KOPT-K1 (cell line): ENCODE results near the gene PGM5.
"Not testable (repeated sequence)": the region's sequence is repeated elsewhere in the genome, so short reads cannot be mapped to it uniquely, and the experiment has no call there.

Experiments used
- H3K27ac ChIP-seq: fragments of 200-600 bp; sonication (generic); 2 replicates; pipeline ENCODE4 v1.5.1; 2016; ENCODE audit warnings: antibody characterized with exemption, mild to moderate bottlenecking, low read depth, low read length; ENCODE audit not compliant: poor library complexity, severe bottlenecking
- H3K36me3 ChIP-seq: fragments of 200-600 bp; sonication (generic); 2 replicates; pipeline ENCODE4 v1.5.1; 2017; ENCODE audit warnings: antibody characterized with exemption, mild to moderate bottlenecking, low read length, moderate library complexity; ENCODE audit not compliant: insufficient read depth
- H3K9me3 ChIP-seq: fragments of 200-600 bp; sonication (generic); 2 replicates; pipeline ENCODE4 v1.5.1; 2017; ENCODE audit warnings: antibody characterized with exemption, low read length, mild to moderate bottlenecking; ENCODE audit not compliant: insufficient read depth, poor library complexity, severe bottlenecking

The PGM5 gene

DNA sequence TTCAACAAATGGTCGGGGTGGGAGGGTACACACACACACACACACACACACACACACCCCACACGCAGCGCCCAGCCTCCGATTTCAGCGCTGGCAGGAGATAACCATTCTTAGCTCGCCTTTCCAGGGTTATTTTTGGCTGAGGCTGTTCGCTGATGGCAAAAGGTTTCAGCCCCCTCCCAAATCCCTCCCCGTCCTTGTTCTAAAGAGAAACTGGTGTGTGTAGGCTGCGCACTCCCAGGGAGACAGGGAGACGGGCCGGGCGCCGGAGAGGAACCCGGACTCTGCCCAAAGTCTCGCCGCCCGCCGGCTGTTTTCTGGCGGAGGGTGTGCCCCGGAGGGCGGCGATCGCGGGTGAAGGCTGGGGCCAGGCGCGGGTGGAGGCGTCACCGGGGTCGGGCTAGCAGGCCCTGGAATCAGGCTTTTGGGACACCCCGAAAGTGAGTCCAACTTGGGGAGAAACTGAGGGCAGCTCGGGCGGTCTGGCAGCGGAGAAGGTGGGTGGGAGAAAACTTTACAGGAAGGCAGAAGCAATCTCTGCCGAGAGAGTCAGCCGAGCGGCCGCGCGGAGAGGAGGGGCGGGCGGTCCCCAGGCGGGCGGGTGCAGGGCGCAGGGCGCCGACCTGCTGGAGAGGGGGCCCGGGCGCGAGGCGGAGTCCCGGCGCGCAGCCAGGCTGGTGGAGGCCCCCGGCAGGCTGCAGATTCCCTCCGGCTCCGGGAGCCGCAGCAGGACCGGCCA lies at the start of gene PGM5:
Gene PGM5, plus strand, starts transcription at position 232 of the 739 bp plus-strand sequence. CDS start 517 bp downstream, outside the sequence.
- H3K36me3 ChIP-seq, H3K27ac ChIP-seq, H3K9me3 ChIP-seq: not testable (repeated sequence)

DNA sequence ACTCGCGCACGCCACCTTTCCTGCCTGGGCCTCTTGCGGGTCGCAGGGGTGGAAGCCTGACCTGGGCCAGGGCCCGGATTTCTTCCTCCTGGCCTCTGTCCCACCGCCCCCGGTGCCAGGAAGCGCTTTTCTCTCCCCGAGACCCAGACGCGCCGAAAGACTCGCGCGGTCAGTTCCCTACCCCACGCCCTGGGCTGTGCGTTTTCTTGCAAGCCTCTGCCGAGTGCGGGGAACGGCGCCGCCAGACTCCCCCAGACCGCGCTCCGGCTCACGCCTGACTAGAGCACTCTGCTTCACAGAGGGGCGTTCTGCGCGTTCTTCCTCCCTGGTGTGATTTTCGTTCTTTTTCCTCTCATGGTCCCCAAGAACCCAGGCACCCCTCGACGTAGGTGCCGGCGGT lies 49.3 kb upstream of the PGM5 start:
- not testable (repeated sequence) for H3K27ac ChIP-seq, H3K9me3 ChIP-seq, H3K36me3 ChIP-seq

DNA sequence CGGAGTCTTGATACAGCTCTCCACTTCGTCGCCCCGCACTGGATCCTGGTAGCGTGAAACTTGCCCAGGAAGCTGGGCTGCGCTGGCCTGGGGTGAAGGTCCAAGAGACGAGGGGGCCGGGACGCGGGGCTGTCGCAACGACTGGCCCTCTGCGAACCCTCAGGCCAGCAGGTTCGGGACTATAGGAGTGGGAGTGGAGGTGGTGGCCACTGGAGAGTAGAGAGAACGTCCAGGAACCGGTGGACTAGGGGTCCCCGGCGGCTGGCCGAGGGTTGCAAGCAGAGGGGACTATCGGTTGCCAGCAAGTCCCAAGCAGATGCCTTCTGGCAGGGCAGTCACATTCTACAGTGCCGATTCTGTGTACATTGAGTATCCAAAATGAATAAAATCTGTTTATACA lies 48.8 kb upstream of the PGM5 start:
- not testable (repeated sequence) for H3K36me3 ChIP-seq, H3K9me3 ChIP-seq, H3K27ac ChIP-seq

DNA sequence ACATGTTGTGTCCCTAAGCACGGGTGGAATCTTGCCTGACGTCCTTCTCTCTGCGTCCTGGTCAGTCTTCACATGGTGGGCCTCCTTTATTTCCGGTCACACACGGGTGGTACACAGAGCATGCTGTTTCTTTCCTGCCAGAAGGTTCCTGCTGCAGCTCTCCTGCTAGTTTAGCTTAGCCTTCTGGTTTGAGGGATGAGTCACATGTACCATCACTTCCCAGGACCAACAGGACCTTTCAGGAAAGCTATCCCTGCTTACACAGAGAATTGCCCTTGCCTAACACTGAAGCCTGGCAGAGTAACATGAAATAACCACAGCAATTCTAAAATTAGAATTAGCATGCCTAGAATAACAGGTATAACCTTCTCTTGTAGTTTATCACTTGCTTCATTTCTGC lies 45.2 kb upstream of the PGM5 start:
- H3K9me3 ChIP-seq, H3K27ac ChIP-seq, H3K36me3 ChIP-seq: not testable (repeated sequence)

DNA sequence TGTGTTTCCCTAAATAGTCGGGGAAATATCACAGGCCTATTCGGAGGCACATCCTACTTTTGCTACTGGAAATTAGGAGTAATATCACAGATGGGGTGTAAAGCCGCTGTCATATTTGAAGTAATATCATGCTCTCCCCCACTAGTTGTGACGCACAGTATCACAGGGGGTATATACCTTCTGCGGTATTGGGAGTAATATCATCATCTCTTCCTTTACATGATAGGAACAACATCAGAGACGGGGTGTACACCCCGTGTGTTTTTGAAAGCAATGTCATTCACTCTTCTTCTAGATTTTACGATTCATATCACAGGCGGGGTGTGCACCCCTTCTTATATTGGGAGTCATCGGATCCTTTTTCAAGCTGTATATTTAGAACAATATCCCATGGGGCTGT lies 38.2 kb upstream of the PGM5 start:
- not testable (repeated sequence) for H3K36me3 ChIP-seq, H3K9me3 ChIP-seq, H3K27ac ChIP-seq

DNA sequence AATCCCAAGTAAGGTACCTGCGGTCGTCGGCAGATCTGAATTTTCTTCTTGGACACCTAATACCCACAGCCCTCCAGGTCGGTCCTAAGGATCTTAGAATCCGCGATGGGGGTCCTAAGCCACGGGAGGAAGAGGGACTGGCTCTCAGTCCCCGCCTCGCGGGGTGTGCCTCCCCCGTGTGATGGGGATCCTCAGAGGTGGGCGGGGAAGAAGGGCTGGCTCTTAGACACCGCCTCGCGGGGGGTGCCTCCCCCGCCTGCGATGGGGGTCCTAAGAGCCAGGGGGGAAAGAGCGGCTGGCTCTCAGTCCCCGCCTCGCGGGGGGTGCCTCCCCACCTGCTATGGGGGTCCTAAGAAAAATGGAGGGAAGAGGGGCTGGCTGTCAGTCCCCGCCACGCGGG lies 32.7 kb upstream of the PGM5 start:
- not testable (repeated sequence) for H3K36me3 ChIP-seq, H3K9me3 ChIP-seq, H3K27ac ChIP-seq

DNA sequence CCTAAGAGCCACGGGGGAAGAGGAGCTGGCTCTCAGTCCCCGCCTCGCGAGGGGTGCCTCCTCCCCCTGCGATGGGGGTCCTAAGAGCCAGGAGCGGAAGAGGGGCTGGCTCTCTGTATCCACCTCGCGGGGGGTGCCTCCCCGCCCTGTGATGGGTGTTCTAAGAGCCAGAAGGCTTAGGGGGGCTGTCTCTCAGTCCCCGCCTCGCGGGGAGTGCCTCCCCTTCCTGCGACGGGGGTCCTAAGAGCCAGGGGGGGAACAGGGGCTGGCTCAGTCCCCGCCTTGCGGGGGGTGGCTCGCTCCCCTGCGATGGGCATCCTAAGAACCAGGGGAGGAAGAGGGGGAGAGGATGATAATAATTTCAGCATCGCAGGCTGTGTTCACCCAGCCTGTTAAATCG lies 31.9 kb upstream of the PGM5 start:
- H3K36me3 ChIP-seq, H3K9me3 ChIP-seq, H3K27ac ChIP-seq: not testable (repeated sequence)

DNA sequence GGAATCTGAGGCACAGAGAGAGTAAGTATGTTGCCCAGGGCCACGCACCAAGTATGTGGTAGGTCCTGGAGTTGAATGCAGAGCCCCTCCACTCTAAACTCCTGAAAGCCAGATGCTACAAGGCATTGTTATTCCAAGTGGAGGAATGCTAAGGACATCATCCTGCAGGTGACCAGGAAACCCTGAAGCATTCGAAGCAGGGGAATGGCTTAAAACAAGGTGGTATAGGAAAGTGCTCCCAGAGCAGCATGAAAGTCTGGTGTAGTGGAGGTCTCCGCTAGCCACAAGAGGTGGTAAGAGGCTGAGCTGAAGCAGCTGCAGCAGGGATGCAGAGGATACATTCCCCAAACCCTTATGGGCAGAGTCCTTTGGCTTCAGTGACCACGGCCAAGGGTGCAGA lies 27.3 kb upstream of the PGM5 start:
- not testable (repeated sequence) for H3K27ac ChIP-seq, H3K9me3 ChIP-seq, H3K36me3 ChIP-seq

DNA sequence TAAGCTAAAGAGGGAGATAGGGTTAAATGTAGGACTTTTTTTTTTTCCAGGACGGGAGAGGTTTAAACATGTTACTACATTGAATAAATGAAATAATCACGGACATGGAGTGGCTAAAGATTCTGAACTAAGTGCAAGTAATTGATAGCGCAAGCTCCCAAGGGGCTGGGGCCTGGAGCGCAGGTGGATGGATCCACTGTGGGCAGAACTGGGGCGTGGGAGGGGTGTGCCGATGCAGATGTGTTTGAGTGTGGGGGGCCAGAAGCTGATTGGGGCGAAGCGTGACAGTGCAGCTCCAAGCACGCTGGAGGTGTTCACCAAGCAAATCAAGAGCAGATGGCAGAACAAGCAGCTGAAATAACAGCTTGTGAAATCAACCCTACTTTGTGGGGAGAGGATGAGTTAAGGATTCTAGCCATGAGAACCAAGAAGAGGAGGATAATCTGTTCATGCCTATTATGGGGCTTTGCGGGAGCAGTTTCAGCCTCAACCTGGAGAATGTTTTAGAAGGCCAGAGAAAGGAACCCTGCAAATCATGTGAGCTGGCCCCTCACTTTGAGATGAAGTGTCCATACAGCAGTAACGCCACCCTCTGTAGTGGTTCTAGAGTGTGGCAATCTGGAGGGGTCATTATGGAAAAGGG lies 25.8 kb upstream of the PGM5 start:
- not testable (repeated sequence) for H3K27ac ChIP-seq, H3K9me3 ChIP-seq, H3K36me3 ChIP-seq

DNA sequence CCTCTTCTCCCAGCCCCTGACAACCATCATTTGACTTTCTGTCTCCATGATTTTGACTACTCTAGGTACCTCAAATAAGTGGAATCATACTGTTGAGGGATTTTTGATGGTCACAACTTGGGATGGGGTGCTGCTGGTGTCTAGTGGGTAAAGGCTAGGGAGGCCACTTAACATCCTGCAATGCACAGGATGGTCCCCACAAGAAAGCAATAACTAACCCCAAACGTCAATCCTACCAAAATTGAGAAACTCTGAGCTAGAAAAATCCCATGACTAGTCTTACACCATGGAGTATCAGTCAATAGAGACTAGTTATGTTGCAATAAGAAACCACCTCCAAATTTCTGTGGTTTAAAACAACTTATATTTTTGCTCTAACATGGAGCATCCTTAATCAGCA lies 24.3 kb upstream of the PGM5 start:
- H3K36me3 ChIP-seq, H3K27ac ChIP-seq, H3K9me3 ChIP-seq: not testable (repeated sequence)

DNA sequence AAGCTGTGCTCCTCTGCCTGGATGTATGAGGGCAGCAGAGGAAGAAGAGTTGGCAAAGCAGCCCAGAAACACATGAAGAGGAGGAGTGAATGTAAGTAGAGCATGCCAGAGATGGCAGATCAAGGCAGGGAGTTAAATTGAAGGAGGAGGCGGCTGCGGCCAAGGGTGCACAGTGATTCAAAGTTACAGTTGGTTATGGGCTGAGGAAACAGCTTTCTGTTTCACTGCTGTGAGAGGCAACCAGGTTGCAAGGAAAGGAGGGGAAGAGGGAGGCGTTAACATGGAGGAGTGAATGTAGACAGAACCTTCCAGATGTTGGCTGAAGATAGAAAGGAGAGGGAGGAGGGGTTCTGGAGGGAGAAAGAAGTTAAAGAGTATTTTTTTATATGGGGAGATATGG lies 20.5 kb upstream of the PGM5 start:
- H3K9me3 ChIP-seq, H3K36me3 ChIP-seq, H3K27ac ChIP-seq: not testable (repeated sequence)

DNA sequence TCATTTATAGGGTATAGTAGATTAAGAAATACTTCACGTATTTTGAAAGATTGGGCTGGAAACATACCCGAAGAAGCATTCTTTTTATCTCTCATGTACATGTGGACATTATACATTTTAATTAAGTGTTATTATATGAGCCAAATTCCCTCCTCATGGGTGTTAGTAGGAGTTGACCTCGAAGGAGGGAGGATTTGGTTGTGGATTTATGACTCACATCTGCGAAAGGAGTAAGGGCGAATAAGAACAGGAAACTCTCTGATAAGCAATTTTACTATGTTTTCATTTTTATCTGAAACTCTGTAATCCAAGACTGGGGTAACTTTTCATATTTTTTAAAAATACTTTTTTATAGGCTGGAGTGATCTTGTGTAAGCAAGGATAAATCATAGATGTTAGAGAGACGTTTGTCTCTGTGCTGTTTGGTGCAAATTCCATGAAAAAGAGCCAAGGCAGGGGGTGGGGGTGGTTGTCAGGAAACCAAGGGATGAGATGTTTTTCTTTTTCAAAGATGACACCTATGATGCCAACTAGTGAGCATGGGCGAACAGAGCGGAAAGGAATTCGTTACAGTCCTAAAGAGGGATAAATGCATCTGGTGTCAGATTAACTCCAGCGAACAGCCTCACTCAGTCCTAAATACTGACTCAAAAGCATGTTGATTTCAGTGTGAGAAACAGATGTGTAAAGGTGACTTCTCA lies 19.6 kb upstream of the PGM5 start:
- not testable (repeated sequence) for H3K27ac ChIP-seq, H3K9me3 ChIP-seq, H3K36me3 ChIP-seq

DNA sequence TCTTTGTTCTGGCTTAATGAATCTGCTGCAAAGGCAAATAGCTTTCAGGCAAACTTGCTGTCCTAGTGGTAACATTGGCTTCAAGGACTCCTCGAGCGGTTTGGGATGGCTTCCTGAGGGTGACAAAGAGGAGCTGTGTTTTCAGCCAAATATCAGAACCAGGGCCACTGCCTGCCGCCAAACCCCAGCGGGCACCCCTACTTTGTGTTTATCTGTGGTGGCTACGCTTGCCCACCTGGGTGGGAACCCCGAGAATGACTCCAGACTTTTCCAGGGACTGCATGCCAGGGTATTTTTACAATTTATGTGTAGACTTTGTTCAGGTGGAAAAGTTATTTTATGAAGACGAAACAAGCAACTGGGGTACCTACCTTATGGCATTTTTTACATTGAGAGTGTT lies 18.4 kb upstream of the PGM5 start:
- H3K27ac ChIP-seq, H3K9me3 ChIP-seq: not testable (repeated sequence)

DNA sequence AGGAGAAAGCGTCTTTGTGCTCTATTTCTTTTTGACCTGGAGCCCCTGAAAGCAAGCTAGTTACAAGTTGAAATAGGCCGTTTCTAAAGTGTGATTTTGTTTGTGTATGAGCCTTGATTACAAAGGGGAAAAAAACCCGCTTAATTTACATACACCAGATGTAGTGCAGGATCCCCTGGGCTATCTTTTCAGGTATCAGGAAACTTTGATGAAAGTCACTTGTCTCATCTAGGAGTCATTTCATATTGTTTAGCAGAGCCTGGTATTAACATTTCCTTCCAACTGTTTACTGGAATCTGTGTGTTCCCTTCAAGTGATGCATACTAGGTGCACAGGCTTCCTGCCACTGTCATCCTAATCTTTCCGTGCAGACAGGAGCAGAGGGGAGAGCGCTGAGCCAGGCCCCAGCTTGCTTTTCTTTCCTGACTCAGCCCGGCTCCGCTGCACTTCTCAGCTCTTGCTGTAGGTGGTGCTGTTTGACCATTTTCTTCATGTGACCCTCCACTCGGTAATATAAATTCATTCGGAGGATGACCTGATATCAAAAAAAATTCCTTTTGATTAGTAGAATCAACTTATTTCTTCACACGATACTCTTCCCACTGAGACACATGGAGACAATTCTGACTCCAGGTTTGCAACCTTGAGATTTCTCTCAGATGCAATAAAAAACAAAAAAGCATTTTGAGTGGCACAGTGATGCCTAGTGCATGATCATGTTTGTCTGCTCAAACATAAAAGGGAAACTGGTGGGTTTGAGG lies 14.0 kb upstream of the PGM5 start:
- not testable (repeated sequence) for H3K27ac ChIP-seq, H3K36me3 ChIP-seq, H3K9me3 ChIP-seq

More for the DNA sequence above, 18.4 kb upstream of the PGM5 start:
- H3K36me3 ChIP-seq: not testable (repeated sequence)

DNA sequence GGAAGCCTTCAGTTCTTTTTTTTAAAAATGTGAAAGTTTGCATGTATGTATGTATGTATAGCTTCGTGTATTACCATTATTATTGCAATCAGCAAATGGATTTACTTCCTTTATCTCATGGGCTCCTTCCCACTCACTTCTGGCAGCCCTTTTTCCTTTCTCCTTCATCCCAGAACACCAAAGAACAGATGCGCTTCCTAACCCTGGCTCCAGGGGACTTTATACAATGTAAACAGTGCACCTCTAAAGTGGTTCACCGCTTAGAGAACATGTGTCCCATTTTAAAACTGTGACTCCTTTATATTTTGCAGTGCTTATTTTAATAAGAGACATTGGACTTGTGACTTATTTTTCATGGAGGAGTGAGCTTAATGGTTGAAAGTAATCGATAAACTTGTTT lies 13.2 kb upstream of the PGM5 start:
- not testable (repeated sequence) for H3K9me3 ChIP-seq, H3K27ac ChIP-seq, H3K36me3 ChIP-seq
